Neuronal stem cell (in vitro differentiated cells): ENCODE measurements around the gene CDH19.

Source experiments
- DNase-seq: peaks from one replicate; pipeline ENCODE4 v3.0.0-alpha.2; 2013; ENCODE audit warnings: low spot score
- H2AFZ ChIP-seq: one replicate; pipeline ENCODE4 v1.6.1; 2013; ENCODE audit warnings: mild to moderate bottlenecking, low read length, inconsistent platforms
- H2AK5ac ChIP-seq: 2 replicates; pipeline ENCODE4 v1.6.1; 2013; ENCODE audit warnings: low read depth, mild to moderate bottlenecking, inconsistent platforms, low read length, moderate library complexity, mixed read lengths
- H2BK120ac ChIP-seq: 2 replicates; pipeline ENCODE4 v1.6.1; 2013; ENCODE audit warnings: low read depth, mild to moderate bottlenecking, inconsistent platforms, low read length, moderate library complexity, mixed read lengths
- H2BK12ac ChIP-seq: one replicate; pipeline ENCODE4 v1.6.1; 2013; ENCODE audit warnings: low read length, inconsistent platforms
- H2BK15ac ChIP-seq: 2 replicates; pipeline ENCODE4 v1.6.1; 2013; ENCODE audit warnings: mild to moderate bottlenecking, low read length, inconsistent platforms, mixed read lengths
- H2BK5ac ChIP-seq: one replicate; pipeline ENCODE4 v1.6.1; 2013; ENCODE audit warnings: inconsistent platforms, mild to moderate bottlenecking, low read length, moderate library complexity
- H3K14ac ChIP-seq: one replicate; pipeline ENCODE4 v1.6.1; 2013; ENCODE audit warnings: low read length, inconsistent platforms
- H3K18ac ChIP-seq: 2 replicates; pipeline ENCODE4 v1.6.1; 2013; ENCODE audit warnings: low read length, inconsistent platforms
- H3K23ac ChIP-seq: 2 replicates; pipeline ENCODE4 v1.6.1; 2013; ENCODE audit warnings: low read depth, mild to moderate bottlenecking, mixed read lengths, low read length, inconsistent platforms; ENCODE audit not compliant: poor library complexity
- H3K27ac ChIP-seq: replicated peaks from 3 replicates; pipeline ENCODE4 v1.5.1; 2013; ENCODE audit warnings: low read length, inconsistent platforms
- H3K27me3 ChIP-seq, 3 experiments: 2 replicates each; pipeline ENCODE4 v1.6.1; 2013; ENCODE audit warnings: low read length in 3 of 3, mild to moderate bottlenecking in 2 of 3, inconsistent platforms in 1 of 3, low read depth in 1 of 3, mixed read lengths in 1 of 3, moderate library complexity in 1 of 3; ENCODE audit not compliant: control insufficient read depth in 3 of 3, insufficient read depth in 3 of 3
- H3K36me3 ChIP-seq, 2 donors: replicated peaks in 1 of 2; 2 replicates each; pipeline ENCODE4 v1.6.1; 2013; ENCODE audit warnings: low read length in 2 of 2; ENCODE audit not compliant: control insufficient read depth in 2 of 2, insufficient read depth in 2 of 2
- H3K4ac ChIP-seq: 2 replicates; pipeline ENCODE4 v1.6.1; 2013; ENCODE audit warnings: inconsistent platforms, mild to moderate bottlenecking, low read length, moderate library complexity
- H3K4me1 ChIP-seq, 2 donors: 1 replicate in 1 of 2; 2 replicates in 1 of 2; pipeline ENCODE4 v1.6.1; 2013; ENCODE audit warnings: low read length in 2 of 2, low read depth in 1 of 2; ENCODE audit not compliant: control insufficient read depth in 2 of 2, insufficient read depth in 1 of 2
- H3K4me2 ChIP-seq: one replicate; pipeline ENCODE4 v1.6.1; 2013; ENCODE audit warnings: mild to moderate bottlenecking, low read length, inconsistent platforms; ENCODE audit not compliant: insufficient read depth, poor library complexity, severe bottlenecking
- H3K4me3 ChIP-seq, 2 donors: 2 replicates each; pipeline ENCODE4 v1.5.1; 2013; ENCODE audit warnings: low read length in 2 of 2, mild to moderate bottlenecking in 2 of 2, inconsistent platforms in 1 of 2, moderate library complexity in 1 of 2
- H3K79me1 ChIP-seq: one replicate; pipeline ENCODE4 v1.6.1; 2013; ENCODE audit warnings: low read depth, mild to moderate bottlenecking, inconsistent platforms, low read length, moderate library complexity
- H3K9ac ChIP-seq: one replicate; pipeline ENCODE4 v1.6.1; 2013; ENCODE audit warnings: mild to moderate bottlenecking, low read depth, low read length, inconsistent platforms; ENCODE audit not compliant: poor library complexity
- H3K9me3 ChIP-seq, 2 donors: replicated peaks in 1 of 2; 2 replicates each; pipeline versions ENCODE3 to v1.6.1; 2013; ENCODE audit warnings: low read length in 2 of 2, mild to moderate bottlenecking in 2 of 2, inconsistent platforms in 1 of 2, low read depth in 1 of 2, mixed read lengths in 1 of 2, moderate library complexity in 1 of 2; ENCODE audit not compliant: control insufficient read depth in 2 of 2, insufficient read depth in 1 of 2
- H4K8ac ChIP-seq: one replicate; pipeline ENCODE4 v1.6.1; 2013; ENCODE audit warnings: low read depth, mild to moderate bottlenecking, inconsistent platforms, low read length, moderate library complexity
- H4K91ac ChIP-seq: one replicate; pipeline ENCODE4 v1.6.1; 2013; ENCODE audit warnings: low read length, low read depth, mild to moderate bottlenecking, inconsistent platforms; ENCODE audit not compliant: poor library complexity
- WGBS, 2 donors: extraction: QIAGEN DNeasy Blood & Tissue Kit; methylation state at CpG; one replicate each; pipeline ENCODE4 v1.1.7; 2013; ENCODE audit warnings: missing lambda C conversion rate in 2 of 2, mixed read lengths in 1 of 2; ENCODE audit not compliant: insufficient read length in 2 of 2, insufficient replicate concordance in 1 of 2; ENCODE audit errors: extremely low coverage in 2 of 2; 5-methylcytosine and 5-hydroxymethylcytosine counted together

CDH19 gene

DNA sequence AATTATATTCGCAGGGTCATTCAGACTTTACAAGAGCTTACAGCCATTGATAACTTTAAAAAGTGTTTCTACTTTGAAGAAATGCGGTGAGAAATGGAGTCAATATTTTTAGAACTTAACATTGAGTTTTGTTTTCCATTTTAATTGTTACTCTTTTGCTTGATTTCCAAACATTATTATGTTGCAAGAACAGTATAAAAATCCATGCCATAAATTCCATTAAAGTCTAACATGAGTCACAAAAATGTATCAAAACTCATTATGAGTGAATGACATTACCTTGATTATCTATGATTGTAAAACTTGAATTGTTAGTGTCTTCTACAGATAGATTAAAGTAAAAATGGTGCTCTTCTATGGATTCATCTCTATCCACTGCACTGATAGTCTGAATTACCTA, 92.6 kb downstream of the CDH19 start:
- no peak overlapping the region for H2BK5ac ChIP-seq
- no peak for DNase-seq
- no peak overlapping the region for H3K14ac ChIP-seq
- H3K4me2 ChIP-seq: no peak overlapping the region
- H3K36me3 ChIP-seq: no peaks in the 10 kb centered on the region
- H2AFZ ChIP-seq: no peak overlapping the region
- no peak overlapping the region for H4K91ac ChIP-seq
- H3K79me1 ChIP-seq: no peaks in the 10 kb centered on the region
- H3K4me1 ChIP-seq: no peaks in the 10 kb centered on the region
- no CpG with 5 or more reads among the region's 2 CpGs for WGBS, 2 donors
- H2AK5ac ChIP-seq: no peak overlapping the region
- no peak overlapping the region for H3K27ac ChIP-seq
- no peaks in the 10 kb centered on the region for H3K27me3 ChIP-seq
- H3K9me3 ChIP-seq: no peaks in the 10 kb centered on the region
- no peak overlapping the region for H3K4ac ChIP-seq
- no peak overlapping the region for H3K18ac ChIP-seq
- no peak overlapping the region for H3K9ac ChIP-seq
- H3K4me3 ChIP-seq: no peak overlapping the region
- H2BK12ac ChIP-seq: no peak overlapping the region
- no peak overlapping the region for H4K8ac ChIP-seq
- H2BK15ac ChIP-seq: no peak overlapping the region
- H3K23ac ChIP-seq: no peak overlapping the region
- H2BK120ac ChIP-seq: no peak overlapping the region

DNA sequence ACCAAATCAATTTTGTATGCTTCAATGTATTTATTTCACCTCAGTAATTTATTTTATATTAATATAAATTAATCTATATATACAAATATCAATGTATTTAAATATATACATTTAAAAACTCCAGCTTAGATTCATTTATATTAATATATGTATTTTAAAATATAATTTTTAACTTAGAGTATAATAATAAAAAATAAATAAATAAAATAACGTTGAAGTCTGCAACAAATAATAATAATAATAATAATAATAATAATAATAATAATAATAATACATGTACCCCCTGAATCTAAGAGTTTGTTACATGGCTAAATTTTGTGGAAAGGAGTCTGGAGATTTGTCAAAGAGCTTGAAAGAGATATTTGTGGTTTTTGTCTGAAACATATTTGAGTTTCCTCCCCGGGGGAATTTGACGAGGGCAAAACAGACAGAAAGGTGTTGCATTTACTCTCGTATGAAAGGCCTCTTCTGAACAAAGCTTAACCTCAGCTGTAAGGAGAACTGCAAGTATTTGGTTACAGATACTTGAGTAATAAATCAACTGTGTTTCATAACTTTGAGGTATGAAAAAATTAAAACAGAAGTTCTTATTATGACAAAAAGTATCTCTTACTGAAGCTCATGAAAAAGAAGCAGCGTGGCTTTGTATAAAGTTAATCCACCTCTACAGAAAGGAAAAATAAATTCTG, 93.4 kb downstream of the CDH19 start:
- Histone ChIP-seq H2AK5ac (no peak overlapping the region), H3K4ac (no peak overlapping the region), H3K9ac (no peak overlapping the region), H2AFZ (no peak overlapping the region), H4K91ac (no peak overlapping the region), H3K18ac (no peak overlapping the region), H3K4me1 (no peaks in the 10 kb centered on the region), H3K36me3 (no peaks in the 10 kb centered on the region), H3K4me2 (no peak overlapping the region), H3K27ac (no peak overlapping the region), H3K79me1 (no peaks in the 10 kb centered on the region), H2BK120ac (no peak overlapping the region), H2BK15ac (no peak overlapping the region), H3K14ac (no peak overlapping the region), H3K4me3 (no peak overlapping the region), H4K8ac (no peak overlapping the region), H3K9me3 (no peaks in the 10 kb centered on the region), H3K23ac (no peak overlapping the region), H2BK5ac (no peak overlapping the region), H3K27me3 (no peaks in the 10 kb centered on the region), H2BK12ac (no peak overlapping the region)
- WGBS, 2 donors: no CpG with 5 or more reads among the region's 5 CpGs
- no peak for DNase-seq

DNA sequence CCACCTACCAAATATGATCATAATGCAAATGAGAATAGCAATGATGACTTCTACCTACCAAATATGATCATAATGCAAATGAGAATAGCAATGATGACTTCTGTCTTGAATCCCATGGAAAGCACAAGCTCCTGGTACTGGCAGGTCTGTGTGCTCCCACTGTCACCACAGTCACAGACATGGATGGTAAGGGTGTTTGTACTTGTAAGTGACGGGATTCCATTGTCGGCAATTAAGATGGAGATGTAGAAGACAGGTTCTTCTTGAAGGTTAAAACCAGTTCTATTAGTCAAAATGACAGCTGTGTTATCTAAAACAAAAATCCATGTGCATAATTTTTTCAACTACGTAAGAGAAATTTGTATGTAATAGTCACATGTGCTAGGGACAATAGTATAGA, 95.0 kb downstream of the CDH19 start:
- H3K9ac ChIP-seq: no peak overlapping the region
- H3K14ac ChIP-seq: no peak overlapping the region
- no peak for DNase-seq
- H3K79me1 ChIP-seq: no peaks in the 10 kb centered on the region
- H3K36me3 ChIP-seq: no peaks in the 10 kb centered on the region
- no peak overlapping the region for H3K4me3 ChIP-seq
- no peak overlapping the region for H2AK5ac ChIP-seq
- H3K27ac ChIP-seq: no peak overlapping the region
- H3K4ac ChIP-seq: no peak overlapping the region
- H3K4me1 ChIP-seq: no peaks in the 10 kb centered on the region
- H2BK12ac ChIP-seq: no peak overlapping the region
- no peak overlapping the region for H3K4me2 ChIP-seq
- no CpG with 5 or more reads among the region's 3 CpGs for WGBS, 2 donors
- H3K9me3 ChIP-seq: no peaks in the 10 kb centered on the region
- no peak overlapping the region for H2BK5ac ChIP-seq
- H2AFZ ChIP-seq: no peak overlapping the region
- no peak overlapping the region for H2BK15ac ChIP-seq
- H3K18ac ChIP-seq: no peak overlapping the region
- no peak overlapping the region for H3K23ac ChIP-seq
- H2BK120ac ChIP-seq: no peak overlapping the region
- H3K27me3 ChIP-seq: no peaks in the 10 kb centered on the region
- no peak overlapping the region for H4K91ac ChIP-seq
- no peak overlapping the region for H4K8ac ChIP-seq

DNA sequence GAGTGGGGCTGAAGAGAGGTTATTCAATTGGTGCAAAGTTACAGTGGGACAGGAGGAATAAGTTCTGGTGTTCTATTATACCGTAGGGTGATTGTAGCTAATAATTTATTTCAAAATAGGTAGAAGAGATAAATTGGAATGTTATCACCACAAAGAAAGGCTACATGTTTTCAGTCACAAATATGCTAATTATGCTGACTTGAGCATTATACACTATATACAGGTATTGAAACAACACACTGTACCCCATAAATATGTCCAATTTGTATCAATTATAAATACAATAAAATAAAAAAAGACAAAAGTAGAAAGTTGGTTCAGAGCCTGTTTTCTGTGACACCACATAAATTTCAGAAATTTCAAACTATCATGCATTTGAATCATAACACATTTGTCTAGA, 97.7 kb downstream of the CDH19 start:
- no peaks in the 10 kb centered on the region for H3K79me1 ChIP-seq
- no CpG with 5 or more reads among the region's 1 CpG for WGBS, 2 donors
- no peak overlapping the region for H2BK12ac ChIP-seq
- H3K4me3 ChIP-seq: no peak overlapping the region
- no peak overlapping the region for H3K9ac ChIP-seq
- no peak overlapping the region for H3K4ac ChIP-seq
- no peak overlapping the region for H2BK15ac ChIP-seq
- no peak for DNase-seq
- no peak overlapping the region for H3K14ac ChIP-seq
- H3K23ac ChIP-seq: no peak overlapping the region
- no peak overlapping the region for H2AFZ ChIP-seq
- no peaks in the 10 kb centered on the region for H3K4me1 ChIP-seq
- no peak overlapping the region for H4K91ac ChIP-seq
- no peak overlapping the region for H4K8ac ChIP-seq
- no peak overlapping the region for H2AK5ac ChIP-seq
- no peak overlapping the region for H3K18ac ChIP-seq
- H2BK120ac ChIP-seq: no peak overlapping the region
- no peak overlapping the region for H2BK5ac ChIP-seq
- no peak overlapping the region for H3K4me2 ChIP-seq
- H3K27ac ChIP-seq: no peak overlapping the region
- no peaks in the 10 kb centered on the region for H3K36me3 ChIP-seq
- no peaks in the 10 kb centered on the region for H3K27me3 ChIP-seq
- no peaks in the 10 kb centered on the region for H3K9me3 ChIP-seq
